HG03196 (cell line): ENCODE results near the gene CCDC127.

Source experiments
- ATAC-seq: cut with Tn5 transposase; IDR thresholded peaks from one replicate; pipeline ENCODE4 v1.9.1; 2021; ENCODE audit not compliant: unreplicated experiment

CCDC127 gene

DNA sequence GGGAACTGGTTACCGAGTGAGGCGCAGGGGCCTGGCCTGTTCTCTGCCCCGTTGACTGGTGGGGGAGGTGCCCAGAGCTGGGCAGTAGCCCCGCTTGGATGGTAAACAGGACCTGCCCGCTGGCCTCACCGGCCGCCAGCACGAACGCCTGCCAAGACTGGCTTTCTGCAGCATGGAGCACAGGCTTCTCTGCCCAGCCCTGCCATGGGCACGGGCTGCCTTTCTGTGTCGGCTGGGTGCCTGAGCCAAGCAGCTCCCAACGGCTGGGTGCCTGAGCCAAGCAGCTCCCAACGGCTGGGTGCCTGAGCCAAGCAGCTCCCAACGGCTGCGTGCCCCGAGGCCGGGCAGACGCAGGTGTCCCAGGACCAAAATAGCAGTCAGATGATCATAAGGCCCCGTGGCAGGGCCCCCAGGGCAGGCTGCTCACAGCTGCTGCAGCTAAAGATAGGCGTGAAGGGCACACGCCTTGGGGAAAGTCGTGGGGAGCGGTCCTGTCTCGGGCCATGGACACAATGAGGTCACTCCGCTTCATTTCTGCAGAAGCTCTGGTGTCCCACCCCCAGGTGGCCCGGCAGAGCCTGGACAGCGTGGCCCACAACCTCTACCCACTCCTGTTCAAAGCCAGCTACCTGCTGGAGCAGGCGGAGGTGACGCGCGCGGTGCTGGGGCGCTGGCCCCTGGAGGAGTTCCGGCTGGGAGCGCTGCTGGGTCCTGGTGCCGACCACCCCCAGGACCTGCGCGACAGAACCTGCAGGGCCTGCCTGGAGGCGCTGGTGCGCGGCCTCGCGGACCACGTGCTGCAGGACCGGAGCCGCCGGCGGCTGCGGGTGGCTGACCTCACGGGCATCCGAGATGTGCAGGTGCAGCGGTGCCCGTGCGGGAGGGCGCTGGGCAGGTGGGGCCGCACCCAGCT, 26.7 kb downstream of the CCDC127 start, which contains the start of gene LRRC14B:
LRRC14B (plus strand) TSS at position 460 of the 913 bp plus-strand sequence; CDS start at position 504, 44 bp downstream.
- ATAC-seq: no peak

GRCh38 chr5:190366-191035, 27.5 kb downstream of the CCDC127 start:
- ATAC-seq: no peak

GRCh38 chr5:189976-190365, 28.0 kb downstream of the CCDC127 start:
- ATAC-seq: no peak

DNA sequence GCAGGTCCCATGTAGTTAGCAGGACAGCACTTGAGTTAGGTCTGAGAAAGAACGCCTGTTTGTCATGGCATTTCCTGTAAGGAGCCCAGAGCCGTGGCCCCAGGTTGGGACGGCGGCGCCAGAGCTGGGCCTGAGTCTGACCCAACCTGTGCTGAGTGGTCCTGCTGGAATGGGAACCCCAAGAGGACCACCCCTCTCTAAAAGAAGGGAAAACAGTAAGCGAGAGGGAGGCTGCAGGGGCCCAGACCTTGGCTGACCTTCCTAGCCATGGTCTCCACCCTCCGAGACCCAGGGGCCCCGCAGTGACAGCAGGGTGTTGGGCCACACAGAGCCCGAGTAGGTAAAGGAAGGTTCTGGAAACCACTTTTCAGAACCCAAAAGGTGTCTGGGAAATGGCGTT, 28.5 kb downstream of the CCDC127 start:
- ATAC-seq: no peak

DNA sequence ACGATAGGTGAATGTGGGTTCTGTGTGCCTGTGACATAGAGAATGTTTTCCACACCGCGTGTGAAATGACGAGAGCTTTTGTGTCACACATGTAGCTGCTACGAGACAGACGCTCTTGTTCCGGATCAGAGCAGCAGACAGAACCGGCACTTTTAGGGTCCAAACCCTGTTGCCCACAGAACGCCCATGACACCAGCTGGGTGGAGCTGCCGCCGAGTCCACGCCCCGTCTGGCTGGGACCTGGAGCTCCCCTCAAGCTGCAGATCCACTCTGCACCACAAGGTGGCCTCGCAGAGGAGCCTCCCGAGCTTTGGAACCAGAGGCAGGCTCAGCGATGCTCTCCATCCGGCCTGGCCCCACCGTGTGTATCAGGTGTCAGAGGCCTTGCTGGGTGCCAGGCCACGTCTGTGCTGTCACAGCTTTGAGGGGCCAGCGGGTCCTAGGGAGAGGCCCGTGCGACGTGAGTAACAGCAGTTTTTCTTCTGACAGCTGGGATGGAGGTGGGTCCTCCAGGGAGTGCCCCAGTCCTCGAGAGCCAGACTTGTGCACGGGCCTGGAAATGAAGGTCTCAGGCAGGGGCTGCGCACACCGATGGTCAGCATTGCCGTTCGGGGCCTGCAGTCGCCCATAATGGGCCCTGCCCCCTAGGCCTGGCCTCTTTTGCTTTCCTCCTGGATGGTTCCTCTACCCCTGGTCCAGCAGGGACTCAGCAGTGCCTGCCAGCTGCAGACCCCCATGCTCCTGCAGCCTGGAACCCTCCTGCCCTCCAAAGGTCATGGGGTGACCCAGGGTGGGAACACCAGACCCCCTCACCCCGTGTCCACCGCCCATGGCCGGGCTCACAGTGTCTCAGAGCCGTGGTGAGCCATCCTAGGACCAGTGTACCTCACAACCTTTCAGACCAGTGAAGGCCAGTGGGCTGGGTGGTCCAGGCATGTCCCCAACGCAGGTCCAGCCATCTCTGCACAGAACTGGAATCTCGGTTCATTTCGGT, 29.2 kb downstream of the CCDC127 start:
- ATAC-seq: peak; percentile 74

- ATAC-seq: no peak
Measured at GRCh38 chr5:187617-188451, 30.1 kb downstream of the CCDC127 start.

DNA sequence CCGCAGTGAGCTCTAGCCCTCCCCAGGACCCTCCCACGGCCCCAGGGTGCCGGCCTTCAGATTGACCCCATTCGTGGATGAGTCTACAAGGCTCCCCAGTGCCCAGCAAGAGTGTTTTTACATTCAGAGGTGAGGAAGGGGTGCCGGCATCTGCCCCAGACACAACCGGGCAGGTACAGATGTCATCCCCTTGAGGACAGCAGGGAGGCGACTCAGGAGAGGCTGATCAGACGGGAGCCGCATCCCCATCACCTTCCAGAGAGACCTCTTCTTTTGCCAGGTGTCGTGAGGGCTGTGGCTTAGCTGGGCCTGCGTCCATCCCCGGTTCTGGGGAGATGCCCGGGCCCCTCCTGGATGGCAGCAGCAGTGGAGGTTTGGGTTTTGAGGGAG, 30.9 kb downstream of the CCDC127 start:
- ATAC-seq: no peak

DNA sequence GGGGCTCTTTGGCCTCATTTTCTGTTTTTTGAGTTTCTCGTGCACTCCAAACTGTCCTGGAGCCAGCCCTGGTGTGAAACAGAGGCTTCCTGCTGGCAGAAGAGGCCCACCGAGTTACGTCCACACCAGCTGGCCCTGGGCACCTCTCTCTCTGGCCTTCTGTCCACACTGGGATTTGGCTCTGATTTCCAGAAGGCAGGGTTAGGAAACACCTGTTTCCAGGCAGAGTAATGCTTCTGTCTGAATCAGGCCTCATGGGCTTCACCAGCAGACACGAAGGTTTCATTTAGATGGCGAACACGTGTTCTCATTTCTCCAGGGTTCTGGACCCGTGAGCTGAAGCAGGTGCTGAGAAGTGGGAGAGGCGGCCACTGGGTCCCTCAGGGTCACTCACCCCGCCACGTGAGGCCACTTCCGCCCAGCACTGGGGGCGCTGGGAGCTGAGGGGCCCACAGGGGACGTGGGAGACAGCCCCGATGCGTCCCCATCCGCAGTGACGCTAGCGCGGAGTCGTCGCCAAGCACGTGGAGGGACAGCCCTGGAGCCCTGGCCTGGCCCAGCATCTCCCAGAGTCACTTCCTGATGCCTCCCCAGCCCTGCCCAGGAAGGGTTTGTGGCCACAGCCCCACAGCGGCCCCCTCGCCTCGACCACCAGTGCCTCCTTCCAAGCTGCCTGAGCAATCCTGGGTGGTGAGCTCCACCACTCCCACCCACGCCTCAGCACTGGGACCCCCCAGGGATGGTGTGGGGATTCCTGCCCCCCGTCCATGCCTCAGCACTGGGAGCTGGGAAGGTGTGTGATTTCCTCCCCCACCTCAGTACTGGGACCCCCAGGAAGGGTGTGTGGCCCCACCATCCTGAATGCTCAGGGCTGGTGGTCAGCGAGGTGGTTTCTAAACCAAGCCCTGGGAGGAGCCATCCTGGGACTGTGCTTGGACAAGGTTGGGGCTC, 31.6 kb downstream of the CCDC127 start:
- no peak for ATAC-seq

DNA sequence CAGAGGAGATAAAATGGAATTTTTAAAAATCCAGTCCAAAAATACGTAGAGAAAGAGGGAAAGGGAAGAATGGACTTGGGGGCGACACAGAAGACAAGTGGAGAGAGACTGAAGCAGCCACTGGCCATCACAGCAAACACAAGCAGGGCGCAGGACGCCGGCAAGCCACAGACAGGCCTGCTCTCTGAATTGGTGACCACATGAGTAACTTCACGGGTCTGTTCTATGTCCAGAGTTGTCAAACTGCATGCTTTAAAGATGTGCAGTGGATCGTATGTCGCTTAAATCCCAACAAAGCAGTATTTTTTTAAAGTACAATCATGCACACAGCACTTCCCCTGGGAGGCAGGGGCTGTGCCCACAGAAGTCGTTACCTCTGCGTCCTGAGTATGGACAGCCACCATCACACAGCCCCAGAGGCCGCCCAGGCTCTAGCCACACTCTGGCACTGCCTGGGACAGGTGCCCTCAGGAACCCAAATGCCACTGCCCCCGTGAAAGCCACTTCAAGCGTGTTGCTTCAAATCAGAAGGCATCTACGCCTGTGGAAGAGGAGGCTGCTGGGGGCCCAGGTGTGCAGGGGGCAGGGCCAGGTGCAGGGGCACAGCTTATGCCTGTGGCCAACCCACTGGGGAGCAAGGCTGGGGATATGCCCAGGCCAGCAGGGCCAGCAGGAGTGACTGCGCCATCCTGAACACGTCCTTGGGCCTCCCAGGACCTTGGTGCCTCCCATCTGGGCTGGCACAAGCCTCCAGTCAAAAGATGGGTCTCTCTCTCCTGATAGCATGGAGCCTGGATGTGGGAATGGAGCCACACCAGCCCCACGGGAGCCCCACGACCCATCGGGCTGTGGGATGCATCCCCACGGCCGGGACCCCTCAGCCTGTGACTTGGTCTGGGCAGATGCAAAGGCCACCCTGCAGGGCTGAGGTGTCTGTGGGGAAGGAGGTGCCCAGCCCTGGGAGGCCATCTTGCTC, 32.6 kb downstream of the CCDC127 start:
- ATAC-seq: no peak

DNA sequence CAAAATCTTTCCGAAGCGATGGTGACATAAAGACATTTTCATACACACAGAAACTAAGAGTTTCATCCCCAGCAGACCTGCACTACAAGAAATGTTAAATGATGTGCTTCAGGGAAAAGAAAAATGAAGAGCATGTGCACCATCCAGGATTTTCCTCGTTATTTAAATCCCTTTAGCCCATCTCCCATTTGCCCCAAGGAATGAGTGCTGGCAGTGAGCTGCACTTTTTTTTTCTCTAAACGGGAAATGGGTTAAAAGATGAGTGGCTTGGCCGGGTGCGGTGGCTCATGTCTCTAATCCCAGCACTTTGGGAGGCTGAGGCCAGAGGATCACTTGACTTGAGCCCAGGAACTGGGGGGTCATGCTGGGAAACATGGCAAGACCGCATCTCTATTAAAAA, 33.5 kb downstream of the CCDC127 start:
- no peak for ATAC-seq

DNA sequence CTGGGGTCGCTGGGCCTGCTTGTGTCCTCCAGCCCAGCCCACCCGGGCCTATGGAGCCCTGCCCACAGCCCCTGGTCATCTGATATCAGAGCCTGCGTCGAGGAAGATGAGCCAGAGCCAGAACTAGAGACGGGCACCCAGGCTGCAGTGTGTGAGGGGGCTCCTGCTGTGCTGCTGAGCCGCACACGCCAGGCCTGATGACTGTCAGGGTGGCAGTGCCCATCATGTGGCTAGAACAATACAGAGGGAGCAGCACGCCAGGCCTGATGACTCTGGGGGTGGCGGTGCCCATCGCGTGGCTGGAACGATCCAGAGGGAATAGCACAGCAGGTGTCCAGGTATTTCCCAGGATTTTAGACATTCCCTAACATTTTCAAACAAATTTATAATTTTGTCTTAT, 35.8 kb downstream of the CCDC127 start:
- no peak for ATAC-seq

GRCh38 chr5:181566-181965, 36.4 kb downstream of the CCDC127 start:
- ATAC-seq: no peak

DNA sequence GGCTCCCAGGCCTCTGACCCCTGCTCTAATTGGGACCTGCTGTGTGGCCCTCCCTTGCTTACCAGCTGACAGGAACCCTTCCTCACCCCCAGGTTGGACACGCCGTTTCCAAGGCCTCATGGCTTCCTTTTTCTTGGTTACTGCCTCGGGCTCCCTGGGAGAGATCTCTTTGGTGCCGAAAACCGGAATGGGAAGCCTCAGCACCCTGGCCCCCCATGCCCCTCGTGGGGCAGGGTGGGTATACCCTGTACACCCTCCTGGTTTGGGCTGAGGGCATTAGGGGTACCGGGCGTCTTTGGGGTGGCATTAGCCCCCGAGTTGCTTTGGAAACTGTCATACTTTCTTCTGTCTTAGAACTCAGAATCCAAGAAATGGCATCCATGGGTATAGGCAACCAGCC, 36.8 kb downstream of the CCDC127 start:
- ATAC-seq: no peak

- no peak for ATAC-seq
Measured at GRCh38 chr5:180286-180918, 37.6 kb downstream of the CCDC127 start.

- ATAC-seq: no peak
Measured at GRCh38 chr5:179401-179800, 38.6 kb downstream of the CCDC127 start.

- ATAC-seq: no peak
Measured at GRCh38 chr5:178110-178509, 39.8 kb downstream of the CCDC127 start.

- ATAC-seq: no peak
Measured at GRCh38 chr5:176296-176823, 41.6 kb downstream of the CCDC127 start.
